Endothelial cell of umbilical vein (primary cell): ENCODE measurements around the gene DLGAP1.

ENCODE experiments used
- CTCF ChIP-seq, 2 donors: IDR thresholded peaks; 1 replicate in 1 of 2; 2 replicates in 1 of 2; pipeline ENCODE4 v1.5.1; 2011; ENCODE audit warnings: low read length in 2 of 2, mild to moderate bottlenecking in 2 of 2, moderate library complexity in 2 of 2, control low read depth in 1 of 2, inconsistent platforms in 1 of 2, low read depth in 1 of 2; ENCODE audit not compliant: insufficient read depth in 1 of 2; ENCODE audit errors: extremely low read depth in 1 of 2
- EZH2 ChIP-seq: IDR thresholded peaks from 2 replicates; pipeline ENCODE4 v1.6.1; 2012; ENCODE audit warnings: borderline replicate concordance, low read depth, mild to moderate bottlenecking, moderate library complexity, low read length, inconsistent platforms; ENCODE audit not compliant: severe bottlenecking
- FOS ChIP-seq: IDR thresholded peaks from 2 replicates; pipeline ENCODE4 v1.6.1; 2011; ENCODE audit warnings: mild to moderate bottlenecking, low read length, moderate library complexity, borderline replicate concordance; ENCODE audit not compliant: insufficient read depth
- POLR2A ChIP-seq: IDR thresholded peaks from 2 replicates; pipeline ENCODE4 v1.6.1; 2012; ENCODE audit warnings: low read depth, mild to moderate bottlenecking, control low read depth, low read length
- POLR2AphosphoS5 ChIP-seq: IDR thresholded peaks from 2 replicates; pipeline ENCODE4 v1.6.1; 2012; ENCODE audit warnings: low read depth, mild to moderate bottlenecking, control low read depth, low read length, moderate library complexity; ENCODE audit not compliant: insufficient read depth
- TF ChIP-seq, protein P1 (sequence below): IDR thresholded peaks from 2 replicates; pipeline ENCODE4 v1.6.1; 2011; ENCODE audit not compliant: insufficient read depth, insufficient read length

DNA sequence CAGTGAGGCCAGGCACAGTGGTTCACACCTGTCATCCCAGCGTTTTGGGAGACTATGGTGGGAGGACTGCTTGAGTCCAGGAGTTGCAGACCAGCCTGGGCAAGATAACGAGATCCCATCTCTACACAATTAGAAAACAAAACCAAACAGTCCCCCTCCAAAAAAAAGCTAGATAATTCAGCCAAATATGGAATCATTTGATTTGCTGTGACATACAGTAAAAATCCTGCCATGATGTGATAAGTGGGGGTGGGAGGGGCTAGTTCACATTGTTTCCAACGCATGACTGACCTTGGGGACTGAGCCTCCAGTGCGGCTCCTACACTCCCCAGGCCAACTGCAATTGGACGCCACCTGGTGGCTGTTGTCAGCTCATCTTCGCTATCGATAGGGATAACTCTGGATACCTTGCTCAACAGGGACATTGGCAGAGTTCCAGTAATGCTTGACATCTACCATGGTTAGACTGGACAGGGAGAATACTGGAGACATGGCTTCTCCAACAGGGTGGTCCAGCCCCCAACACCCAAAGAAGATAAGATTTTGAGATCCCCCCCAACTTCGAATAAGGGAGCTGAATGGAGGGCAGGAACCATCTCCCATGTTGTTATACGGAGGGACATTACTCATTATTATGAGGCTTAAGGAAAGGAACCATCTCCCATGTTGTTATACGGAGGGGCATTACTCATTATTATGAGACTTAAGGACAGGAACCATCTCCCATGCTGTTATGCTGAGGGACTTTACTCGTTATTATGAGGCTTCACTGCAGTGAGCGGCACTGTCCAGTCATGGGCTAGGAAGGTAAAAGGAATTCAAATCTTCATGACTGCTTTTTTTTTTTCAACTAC is 869.2 kb downstream of the DLGAP1 start:
- TF ChIP-seq POLR2AphosphoS5 (no peak), POLR2A (no peak), CTCF (IDR thresholded peaks at IDR 0.05; ENCODE audit: extremely low read depth in 1 of 2, insufficient read depth in 1 of 2, low read depth in 1 of 2, low read length in 2 of 2) (peak; percentile 75 to 78), EZH2 (no peak), FOS (no peak)
- TF ChIP-seq, protein P1, sequence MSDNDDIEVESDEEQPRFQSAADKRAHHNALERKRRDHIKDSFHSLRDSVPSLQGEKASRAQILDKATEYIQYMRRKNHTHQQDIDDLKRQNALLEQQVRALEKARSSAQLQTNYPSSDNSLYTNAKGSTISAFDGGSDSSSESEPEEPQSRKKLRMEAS, result no peak
